HS-27A (cell line): ENCODE results near the gene KRTAP10-11.
"Not testable (repeated sequence)": the region's sequence is repeated elsewhere in the genome, so short reads cannot be mapped to it uniquely, and the experiment has no call there.

ENCODE experiments used
- DNase-seq: peaks from one replicate; pipeline ENCODE4 v3.0.0-alpha.2; 2012; ENCODE audit warnings: low read depth, missing footprints

KRTAP10-11 gene

GRCh38 chr21:44646366-44647221 is at the start of gene KRTAP10-11:
TSS of gene KRTAP10-11 (plus strand) at chr21:44646414. CDS start at chr21:44646459, 45 bp downstream.
- DNase-seq, result not testable (repeated sequence)

- no peak for DNase-seq
Measured at GRCh38 chr21:44598061-44598460, 48.2 kb upstream of the KRTAP10-11 start.

- DNase-seq, result no peak
Measured at GRCh38 chr21:44599264-44600029, 46.8 kb upstream of the KRTAP10-11 start.

- not testable (repeated sequence) for DNase-seq
Measured at GRCh38 chr21:44600118-44600978, 45.9 kb upstream of the KRTAP10-11 start, which contains the start of gene KRTAP10-7. TSS of gene KRTAP10-7 (plus strand) at chr21:44600597. CDS start at chr21:44600622, 25 bp downstream.

GRCh38 chr21:44601091-44601490 is 45.1 kb upstream of the KRTAP10-11 start:
- DNase-seq, result not testable (repeated sequence)

GRCh38 chr21:44601596-44602462 is 44.4 kb upstream of the KRTAP10-11 start:
- no peak for DNase-seq

- no peak for DNase-seq
Measured at GRCh38 chr21:44602463-44602850, 43.8 kb upstream of the KRTAP10-11 start.

GRCh38 chr21:44603109-44603875 is 42.9 kb upstream of the KRTAP10-11 start:
- DNase-seq, result no peak

- no peak for DNase-seq
Measured at GRCh38 chr21:44603911-44604310, 42.3 kb upstream of the KRTAP10-11 start.

- DNase-seq, result no peak
Measured at GRCh38 chr21:44606495-44606894, 39.7 kb upstream of the KRTAP10-11 start.

- no peak for DNase-seq
Measured at GRCh38 chr21:44609193-44609592, 37.0 kb upstream of the KRTAP10-11 start.

GRCh38 chr21:44610157-44610843 is 35.9 kb upstream of the KRTAP10-11 start:
- not testable (repeated sequence) for DNase-seq

GRCh38 chr21:44611551-44611950 is 34.7 kb upstream of the KRTAP10-11 start:
- DNase-seq, result no peak

- no peak for DNase-seq
Measured at GRCh38 chr21:44612029-44612486, 34.2 kb upstream of the KRTAP10-11 start, which contains the start of gene KRTAP10-8. TSS of gene KRTAP10-8 (plus strand) at chr21:44612079. CDS start at chr21:44612101, 22 bp downstream.

GRCh38 chr21:44612669-44613229 is 33.5 kb upstream of the KRTAP10-11 start:
- DNase-seq, result no peak

- DNase-seq, result no peak
Measured at GRCh38 chr21:44613386-44614155, 32.6 kb upstream of the KRTAP10-11 start.

- DNase-seq, result no peak
Measured at GRCh38 chr21:44614161-44614631, 32.0 kb upstream of the KRTAP10-11 start.

- no peak for DNase-seq
Measured at GRCh38 chr21:44614961-44615391, 31.2 kb upstream of the KRTAP10-11 start.
